Ishikawa (cell line): ENCODE results near the gene CHD2.

Experiments
- CEBPB ChIP-seq: IDR thresholded peaks from 2 replicates; pipeline ENCODE4 v1.6.1; 2012
- CREB1 ChIP-seq: IDR thresholded peaks from 2 replicates; pipeline ENCODE4 v1.6.1; 2012; ENCODE audit warnings: low read depth
- EGR1 ChIP-seq: IDR thresholded peaks from 2 replicates; pipeline ENCODE4 v1.6.1; 2012
- REST ChIP-seq: IDR thresholded peaks from 2 replicates; pipeline ENCODE4 v1.6.1; 2012; ENCODE audit warnings: low read depth, mild to moderate bottlenecking
- TEAD4 ChIP-seq: IDR thresholded peaks from 2 replicates; pipeline ENCODE4 v1.6.1; 2012
- ZBTB7A ChIP-seq: IDR thresholded peaks from 2 replicates; pipeline ENCODE4 v1.6.1; 2012; ENCODE audit warnings: low read depth

- TF ChIP-seq REST = no peak
- TF ChIP-seq ZBTB7A = no peak
- TF ChIP-seq CREB1 = no peak
- TF ChIP-seq CEBPB = no peak
- no peak for TF ChIP-seq TEAD4
- TF ChIP-seq EGR1 = no peak
Observed at GRCh38 chr15:92878593-92879053, 21.5 kb upstream of the CHD2 start.
